SH-SY5Y (cell line): ENCODE measurements around the gene ANKRD34B.

ENCODE experiments used
- GATA2 ChIP-seq: IDR thresholded peaks from 2 replicates; pipeline ENCODE4 v1.6.1; 2011; ENCODE audit warnings: mild to moderate bottlenecking, low read depth, low read length
- GATA3 ChIP-seq: IDR thresholded peaks from 2 replicates; pipeline ENCODE4 v1.6.1; 2011; ENCODE audit warnings: low read depth, mild to moderate bottlenecking, low read length, moderate library complexity

DNA sequence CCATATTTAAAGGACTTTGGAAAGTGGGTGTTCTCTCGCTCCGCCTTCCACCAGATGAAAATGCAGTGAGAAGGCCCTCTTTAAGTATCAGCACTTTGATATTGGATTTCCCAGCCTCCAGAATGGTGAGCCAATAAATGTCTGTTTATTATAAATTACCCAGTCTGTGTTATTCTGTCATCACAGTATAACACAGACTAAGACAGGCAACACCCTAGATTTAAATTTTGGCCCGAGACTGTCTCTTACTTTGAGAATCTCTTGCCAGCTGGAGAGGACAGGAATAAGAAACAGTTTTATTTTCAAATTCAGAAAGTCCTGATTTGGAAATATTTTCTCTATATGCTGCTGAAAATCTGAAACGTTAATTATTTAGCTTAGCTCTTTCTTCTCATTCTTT is 60.7 kb downstream of the ANKRD34B start:
- TF ChIP-seq GATA2 (no peak), GATA3 (no peak)
